Endodermal cell (in vitro differentiated cells): Measurements from ENCODE around the gene CATSPERB. TPM values are rescaled to one million over a fixed set of nuclear protein-coding genes. Genes with fewer than 3 reads are reported as not detected.
A peak's percentile ranks its signal among the peaks of the same experiment; 100 is the strongest.

Experiments
- DNase-seq: peaks from one replicate; pipeline ENCODE4 v3.0.0-alpha.2; 2017
- H3K27ac ChIP-seq: 2 replicates; pipeline ENCODE4 v1.5.1; 2013; ENCODE audit warnings: mild to moderate bottlenecking, low read depth, low read length, moderate library complexity
- H3K27me3 ChIP-seq: 2 replicates; pipeline ENCODE4 v1.6.1; 2013; ENCODE audit warnings: mild to moderate bottlenecking, low read length, moderate library complexity; ENCODE audit not compliant: insufficient read depth, control insufficient read depth, poor library complexity, severe bottlenecking
- H3K36me3 ChIP-seq: 2 replicates; pipeline ENCODE4 v1.7.0; 2013; ENCODE audit warnings: mild to moderate bottlenecking, low read length, moderate library complexity; ENCODE audit not compliant: control insufficient read depth, insufficient read depth
- H3K4me1 ChIP-seq: one replicate; pipeline ENCODE4 v1.7.0; 2013; ENCODE audit warnings: low read length; ENCODE audit not compliant: control insufficient read depth, insufficient read depth
- H3K4me3 ChIP-seq: 2 replicates; pipeline ENCODE4 v1.5.1; 2013; ENCODE audit warnings: mild to moderate bottlenecking, low read length, moderate library complexity
- H3K9ac ChIP-seq: 2 replicates; pipeline ENCODE4 v1.6.1; 2013; ENCODE audit warnings: mild to moderate bottlenecking, low read length, moderate library complexity; ENCODE audit not compliant: poor library complexity, severe bottlenecking; ENCODE audit errors: extremely low read depth
- H3K9me3 ChIP-seq: 2 replicates; pipeline ENCODE4 v1.6.1; 2013; ENCODE audit warnings: mild to moderate bottlenecking, low read length, moderate library complexity; ENCODE audit not compliant: control insufficient read depth
- H3K27ac Mint-ChIP-seq: 2 replicates; pipeline ENCODE4 v1.8.0; 2020; ENCODE audit warnings: mixed read lengths
- H3K27me3 Mint-ChIP-seq: 2 replicates; pipeline ENCODE4 v1.8.0; 2021; ENCODE audit warnings: mild to moderate bottlenecking, mixed read lengths; ENCODE audit not compliant: insufficient read depth
- H3K36me3 Mint-ChIP-seq: 2 replicates; pipeline ENCODE4 v1.8.0; 2020; ENCODE audit warnings: low read depth, mixed read lengths
- H3K4me1 Mint-ChIP-seq: 2 replicates; pipeline ENCODE4 v1.8.0; 2020; ENCODE audit warnings: mixed read lengths
- H3K4me3 Mint-ChIP-seq: 2 replicates; pipeline ENCODE4 v1.8.0; 2020; ENCODE audit warnings: mild to moderate bottlenecking, moderate library complexity, mixed read lengths
- H3K9me3 Mint-ChIP-seq: 2 replicates; pipeline ENCODE4 v1.8.0; 2020; ENCODE audit warnings: mild to moderate bottlenecking, mixed read lengths
- CTCF ChIP-seq: fragments of 200-600 bp; sonication (generic); conservative IDR thresholded peaks from 2 replicates; pipeline ENCODE4 v1.5.0; 2021; ENCODE audit warnings: antibody characterized with exemption, mild to moderate bottlenecking
- WGBS, 2 experiments: methylation state at CpG; one replicate each; pipeline versions ENCODE4 v1.1.5 to v1.1.7; 2013; ENCODE audit warnings: missing lambda C conversion rate in 2 of 2, mixed read lengths in 1 of 2; ENCODE audit not compliant: insufficient coverage in 1 of 2, insufficient read length in 1 of 2; 5-methylcytosine and 5-hydroxymethylcytosine counted together
- total RNA-seq, 2 donors: library from RNA; stranded (reverse); fragmentation: NEBNext Ultra II Directional in 1 of 2; extraction: Animal tissue kit (Norgen Biotek cat#: 25700) in 1 of 2; gene quantifications; 2 replicates in 1 of 2; 3 replicates in 1 of 2; pipeline ENCODE4 v1.2.1, GENCODE V29; 2021

CATSPERB gene
- total RNA-seq, 2 donors from 2014 or later, result 0.64 TPM; not detected in 1

- H3K4me3 Mint-ChIP-seq, result peak overlapping the region; percentile 65
- WGBS, 2 experiments, result 3 to 4% methylated on average over 27 to 59 of the region's 59 CpGs
- Histone ChIP-seq H3K9me3 (peaks cover 18% of the 10 kb centered on the region), H3K36me3 (no peaks in the 10 kb centered on the region), H3K27ac (no peak overlapping the region), H3K9ac (no peak overlapping the region), H3K4me3 (peak overlapping the region; percentile 80), H3K27me3 (peaks cover 47% of the 10 kb centered on the region), H3K4me1 (no peaks in the 10 kb centered on the region)
- H3K27me3 Mint-ChIP-seq, result peaks cover 71% of the 10 kb centered on the region
- peak; percentile 20 for TF ChIP-seq CTCF
- peaks cover 44% of the 10 kb centered on the region for H3K9me3 Mint-ChIP-seq
- H3K36me3 Mint-ChIP-seq, result no peaks in the 10 kb centered on the region
- peak; percentile 77 for DNase-seq
- H3K27ac Mint-ChIP-seq, result no peak overlapping the region
- H3K4me1 Mint-ChIP-seq, result peaks cover 6% of the 10 kb centered on the region
These were observed 157.7 kb downstream of the CATSPERB start for GRCh38 chr14:91573894-91574837.

- peaks cover 6% of the 10 kb centered on the region for H3K4me1 Mint-ChIP-seq
- H3K4me3 Mint-ChIP-seq, result peak overlapping the region; percentile 65
- Histone ChIP-seq H3K9ac (no peak overlapping the region), H3K36me3 (no peaks in the 10 kb centered on the region), H3K27ac (no peak overlapping the region), H3K27me3 (peaks cover 46% of the 10 kb centered on the region), H3K4me3 (no peak overlapping the region), H3K4me1 (no peaks in the 10 kb centered on the region), H3K9me3 (peaks cover 24% of the 10 kb centered on the region)
- no peak for TF ChIP-seq CTCF
- peaks cover 43% of the 10 kb centered on the region for H3K9me3 Mint-ChIP-seq
- peaks cover 70% of the 10 kb centered on the region for H3K27me3 Mint-ChIP-seq
- no peaks in the 10 kb centered on the region for H3K36me3 Mint-ChIP-seq
- no peak for DNase-seq
- no peak overlapping the region for H3K27ac Mint-ChIP-seq
These were observed 158.4 kb downstream of the CATSPERB start for GRCh38 chr14:91573528-91573893.

GRCh38 chr14:91570021-91570420 lies 161.9 kb downstream of the CATSPERB start:
- Histone ChIP-seq H3K36me3 (no peaks in the 10 kb centered on the region), H3K27me3 (peaks cover 28% of the 10 kb centered on the region), H3K9me3 (peaks cover 18% of the 10 kb centered on the region), H3K4me1 (no peaks in the 10 kb centered on the region), H3K27ac (no peak overlapping the region), H3K9ac (no peak overlapping the region), H3K4me3 (peak overlapping the region; percentile 12)
- Mint-ChIP-seq H3K4me1 (peaks cover 6% of the 10 kb centered on the region), H3K4me3 (no peak overlapping the region), H3K36me3 (no peaks in the 10 kb centered on the region), H3K27me3 (peaks cover 63% of the 10 kb centered on the region), H3K9me3 (peaks cover 33% of the 10 kb centered on the region), H3K27ac (no peak overlapping the region)
- peak; percentile 76 for DNase-seq
- no CpG with 5 or more reads among the region's 1 CpG for WGBS, 2 experiments
- TF ChIP-seq CTCF, result no peak
